ACC112 (cell line): ENCODE results near the gene HPS4.
"Not testable (repeated sequence)": the region's sequence is repeated elsewhere in the genome, so short reads cannot be mapped to it uniquely, and the experiment has no call there.

ENCODE experiments used
- H2AFZ ChIP-seq: fragments of 200-600 bp; sonication (generic); one replicate; pipeline ENCODE4 v1.6.0; 2017; ENCODE audit warnings: antibody characterized with exemption, low read length; ENCODE audit not compliant: unreplicated experiment
- H3K27ac ChIP-seq: fragments of 200-600 bp; sonication (generic); 2 replicates; pipeline ENCODE4 v1.5.1; 2014; ENCODE audit warnings: low read depth, mild to moderate bottlenecking, antibody characterized with exemption, low read length, moderate library complexity
- H3K27me3 ChIP-seq: fragments of 200-600 bp; sonication (generic); 2 replicates; pipeline ENCODE4 v1.6.1; 2014; ENCODE audit warnings: mild to moderate bottlenecking, antibody characterized with exemption, low read length, moderate library complexity, mixed read lengths; ENCODE audit not compliant: insufficient read depth
- H3K36me3 ChIP-seq: fragments of 200-600 bp; sonication (generic); 2 replicates; pipeline ENCODE4 v1.6.1; 2016; ENCODE audit warnings: mild to moderate bottlenecking, antibody characterized with exemption, low read length, moderate library complexity, mixed read lengths; ENCODE audit not compliant: insufficient read depth
- H3K4me1 ChIP-seq: fragments of 200-600 bp; sonication (generic); one replicate; pipeline ENCODE4 v1.6.1; 2016; ENCODE audit warnings: low read length, mixed read lengths; ENCODE audit not compliant: insufficient read depth, unreplicated experiment, control insufficient read depth
- H3K4me3 ChIP-seq: fragments of 200-600 bp; sonication (generic); 2 replicates; pipeline ENCODE4 v1.5.1; 2014; ENCODE audit warnings: mild to moderate bottlenecking, low read depth, low read length
- H3K79me2 ChIP-seq: fragments of 200-600 bp; sonication (generic); one replicate; pipeline ENCODE4 v1.6.0; 2016; ENCODE audit warnings: low read length; ENCODE audit not compliant: control insufficient read depth, unreplicated experiment, insufficient read depth

HPS4 gene

DNA sequence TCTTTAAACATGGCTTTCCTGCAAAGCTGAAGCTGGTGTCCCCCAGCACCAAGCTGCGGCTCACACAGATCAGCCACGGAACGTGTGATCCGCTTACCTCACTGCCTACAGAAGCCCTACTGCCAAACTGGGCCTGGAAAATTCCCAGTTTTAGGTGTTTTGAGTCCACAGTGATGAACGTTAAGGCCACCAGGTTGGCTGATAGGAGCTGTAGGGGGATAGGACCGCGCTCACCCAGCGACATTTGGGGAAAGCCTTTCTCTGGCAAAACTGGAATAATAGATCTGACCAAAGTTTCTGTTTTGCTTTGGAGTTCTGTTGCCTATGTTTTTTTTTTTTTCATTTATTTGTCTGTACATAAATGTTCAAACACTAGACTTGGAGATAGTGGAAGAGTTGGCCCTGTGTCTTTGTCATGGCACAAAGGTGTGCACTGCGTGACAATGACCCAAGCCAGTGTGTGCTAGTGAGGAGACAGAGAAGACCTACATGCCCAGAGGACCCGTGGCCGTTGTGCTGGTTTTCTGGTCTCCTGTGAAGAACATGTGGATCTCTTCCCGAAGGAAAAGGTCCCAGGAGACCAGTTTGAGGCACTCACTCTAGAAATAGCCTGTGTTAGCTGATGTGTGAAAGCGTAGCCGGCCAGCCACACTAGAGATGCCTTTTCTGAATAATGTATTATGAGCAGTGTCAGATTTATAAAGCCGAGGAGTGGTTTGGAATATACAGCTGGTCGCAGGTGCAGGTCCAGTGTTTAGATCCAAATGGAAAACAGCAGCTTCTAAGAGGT lies 39.5 kb downstream of the HPS4 start:
- Histone ChIP-seq H3K27ac (no peak overlapping the region), H3K36me3 (no peaks in the 10 kb centered on the region), H2AFZ (no peak overlapping the region), H3K4me1 (no peaks in the 10 kb centered on the region), H3K79me2 (no peaks in the 10 kb centered on the region), H3K4me3 (no peak overlapping the region), H3K27me3 (no peaks in the 10 kb centered on the region)

DNA sequence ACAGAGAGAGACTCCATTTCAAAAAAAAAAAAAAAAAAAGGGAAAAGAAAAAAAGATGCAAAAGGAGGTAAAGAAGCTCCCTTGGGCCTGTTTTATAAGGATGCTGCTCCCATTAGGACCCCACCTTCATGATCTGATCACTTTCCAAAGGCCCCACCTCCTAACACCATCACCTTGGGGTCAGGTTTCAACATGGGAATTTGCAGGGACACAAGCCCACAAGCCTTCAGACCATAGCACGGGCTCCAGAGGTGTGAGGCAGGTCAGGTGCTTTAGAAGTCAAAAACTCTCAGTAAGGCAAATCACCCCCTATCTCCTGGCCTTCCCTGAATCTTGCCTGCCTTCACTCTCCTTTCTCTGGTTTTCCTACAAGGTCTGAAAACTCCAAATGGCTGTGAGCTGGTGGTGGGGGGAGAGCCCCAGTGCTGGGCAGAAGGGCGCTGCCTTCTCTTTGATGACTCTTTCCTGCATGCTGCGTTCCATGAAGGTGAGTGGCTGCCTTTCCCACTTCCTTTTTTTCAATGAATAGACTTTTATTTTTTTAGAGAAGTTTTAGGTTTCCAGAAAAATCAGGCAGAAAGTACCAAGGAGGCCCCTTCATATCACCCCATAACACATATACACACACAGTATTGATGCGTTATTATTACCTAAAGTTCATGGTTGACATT lies 41.4 kb downstream of the HPS4 start:
- no peak overlapping the region for H3K27ac ChIP-seq
- no peaks in the 10 kb centered on the region for H3K79me2 ChIP-seq
- H3K27me3 ChIP-seq: no peaks in the 10 kb centered on the region
- H3K36me3 ChIP-seq: no peaks in the 10 kb centered on the region
- no peak overlapping the region for H2AFZ ChIP-seq
- H3K4me1 ChIP-seq: no peaks in the 10 kb centered on the region
- H3K4me3 ChIP-seq: no peak overlapping the region

DNA sequence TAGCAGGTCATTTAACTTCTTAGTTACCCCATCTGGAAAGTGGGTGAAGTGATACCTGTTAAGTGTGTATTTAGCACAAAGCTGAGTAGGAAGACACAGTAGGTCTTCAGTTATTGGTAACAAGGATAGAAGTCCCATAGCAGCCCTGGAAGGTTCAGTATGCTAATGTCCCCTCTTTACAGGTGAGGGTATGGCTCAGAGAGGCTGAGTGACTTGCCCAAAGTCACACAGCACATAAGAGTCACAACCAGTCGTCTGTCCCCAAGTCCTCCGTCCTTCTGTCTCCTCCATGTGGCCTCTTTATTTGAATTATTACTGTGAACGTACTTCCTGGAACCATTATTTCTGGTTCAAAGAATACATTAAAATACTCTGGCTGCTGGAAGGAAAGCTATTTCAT lies 44.0 kb downstream of the HPS4 start:
- no peak overlapping the region for H2AFZ ChIP-seq
- no peaks in the 10 kb centered on the region for H3K79me2 ChIP-seq
- H3K36me3 ChIP-seq: no peaks in the 10 kb centered on the region
- no peak overlapping the region for H3K27ac ChIP-seq
- no peak overlapping the region for H3K4me3 ChIP-seq
- no peaks in the 10 kb centered on the region for H3K4me1 ChIP-seq
- no peaks in the 10 kb centered on the region for H3K27me3 ChIP-seq

DNA sequence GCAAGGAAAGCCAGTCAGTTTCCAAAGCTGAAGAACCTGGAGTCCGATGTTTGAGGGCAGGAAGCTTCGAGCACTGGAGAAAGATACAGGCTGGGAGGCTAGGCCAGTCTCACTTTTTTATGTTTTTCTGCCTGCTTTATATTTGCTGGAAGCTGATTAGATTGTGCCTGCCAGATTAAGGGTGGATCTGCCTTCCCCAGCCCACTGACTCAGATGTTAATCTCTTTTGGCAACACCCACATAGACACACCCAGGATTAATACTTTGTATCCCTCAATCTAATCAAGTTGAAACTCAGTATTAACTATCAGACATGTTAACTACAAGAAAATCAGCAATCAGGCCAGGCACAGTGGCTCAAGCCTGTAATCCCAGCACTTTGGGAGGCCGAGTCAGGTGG lies 44.8 kb downstream of the HPS4 start:
- not testable (repeated sequence) for H3K36me3 ChIP-seq, H3K4me3 ChIP-seq, H2AFZ ChIP-seq, H3K4me1 ChIP-seq, H3K27me3 ChIP-seq, H3K79me2 ChIP-seq, H3K27ac ChIP-seq

DNA sequence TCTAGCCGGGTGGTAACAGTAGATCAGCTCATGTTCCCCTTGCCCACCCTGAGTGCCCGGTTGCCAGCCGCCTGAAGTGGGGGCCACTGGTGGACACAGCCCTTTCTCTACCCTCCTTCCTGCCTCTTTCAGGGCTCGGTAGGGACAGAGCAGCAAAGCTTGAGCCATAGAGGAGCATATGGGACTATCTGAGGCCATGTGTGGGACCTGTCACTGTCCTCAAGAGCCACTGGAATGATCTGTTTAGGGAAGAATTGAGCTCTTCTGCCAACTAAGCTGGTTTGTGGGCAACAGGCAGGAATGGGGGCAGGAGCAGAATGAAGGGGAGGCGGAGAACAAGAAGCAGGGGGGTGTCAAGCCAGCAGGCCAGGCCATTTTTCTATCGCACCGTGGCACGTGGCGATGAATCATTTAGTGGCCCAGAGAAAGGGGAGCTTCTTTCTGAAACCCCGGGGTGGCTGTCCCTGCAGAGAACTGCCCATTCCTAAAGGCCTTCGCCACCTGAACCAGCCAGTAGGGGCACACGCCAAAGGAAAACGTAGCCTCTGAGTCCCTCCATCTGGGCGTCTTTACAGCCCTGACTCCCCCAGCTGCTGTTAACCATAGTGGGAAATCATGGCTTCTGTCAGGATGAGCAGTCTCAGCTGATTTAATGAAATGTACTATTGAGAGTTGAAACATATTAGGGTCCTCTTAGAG lies 45.7 kb downstream of the HPS4 start:
- Histone ChIP-seq H3K36me3 (no peaks in the 10 kb centered on the region), H2AFZ (no peak overlapping the region), H3K27ac (no peak overlapping the region), H3K27me3 (no peaks in the 10 kb centered on the region), H3K4me1 (no peaks in the 10 kb centered on the region), H3K4me3 (no peak overlapping the region), H3K79me2 (no peaks in the 10 kb centered on the region)

DNA sequence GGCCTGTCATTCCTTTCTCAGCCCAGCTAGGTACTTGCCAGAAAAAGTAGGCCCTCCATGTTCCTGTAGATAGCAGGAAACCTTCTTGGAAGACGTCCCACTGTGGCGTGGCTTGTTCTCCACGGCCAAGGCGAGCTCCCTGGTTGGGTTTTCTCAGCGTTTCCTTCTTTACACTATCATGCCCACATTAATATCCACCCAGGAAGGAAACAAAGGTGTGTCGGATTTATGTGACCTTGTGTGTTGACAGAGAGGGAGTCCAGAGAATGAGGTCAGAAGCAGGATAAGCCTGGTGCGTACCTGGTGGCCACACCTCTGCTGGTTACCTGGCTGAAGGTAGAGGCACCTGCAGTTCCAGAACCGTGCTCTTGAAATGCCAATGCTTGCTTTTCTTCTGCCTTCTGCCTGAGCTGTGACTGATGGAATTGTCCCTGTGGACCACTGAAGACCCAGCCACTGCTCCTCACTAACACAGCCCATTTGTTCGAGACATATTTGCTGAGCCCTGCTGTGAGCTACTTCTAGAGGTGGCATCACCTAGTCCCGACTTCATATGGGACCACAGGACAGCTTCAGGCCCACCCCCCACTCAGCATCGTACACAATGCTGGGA lies 46.6 kb downstream of the HPS4 start:
- no peak overlapping the region for H3K4me3 ChIP-seq
- H3K36me3 ChIP-seq: no peaks in the 10 kb centered on the region
- no peak overlapping the region for H3K27ac ChIP-seq
- H3K4me1 ChIP-seq: no peaks in the 10 kb centered on the region
- H2AFZ ChIP-seq: no peak overlapping the region
- H3K79me2 ChIP-seq: no peaks in the 10 kb centered on the region
- no peaks in the 10 kb centered on the region for H3K27me3 ChIP-seq

DNA sequence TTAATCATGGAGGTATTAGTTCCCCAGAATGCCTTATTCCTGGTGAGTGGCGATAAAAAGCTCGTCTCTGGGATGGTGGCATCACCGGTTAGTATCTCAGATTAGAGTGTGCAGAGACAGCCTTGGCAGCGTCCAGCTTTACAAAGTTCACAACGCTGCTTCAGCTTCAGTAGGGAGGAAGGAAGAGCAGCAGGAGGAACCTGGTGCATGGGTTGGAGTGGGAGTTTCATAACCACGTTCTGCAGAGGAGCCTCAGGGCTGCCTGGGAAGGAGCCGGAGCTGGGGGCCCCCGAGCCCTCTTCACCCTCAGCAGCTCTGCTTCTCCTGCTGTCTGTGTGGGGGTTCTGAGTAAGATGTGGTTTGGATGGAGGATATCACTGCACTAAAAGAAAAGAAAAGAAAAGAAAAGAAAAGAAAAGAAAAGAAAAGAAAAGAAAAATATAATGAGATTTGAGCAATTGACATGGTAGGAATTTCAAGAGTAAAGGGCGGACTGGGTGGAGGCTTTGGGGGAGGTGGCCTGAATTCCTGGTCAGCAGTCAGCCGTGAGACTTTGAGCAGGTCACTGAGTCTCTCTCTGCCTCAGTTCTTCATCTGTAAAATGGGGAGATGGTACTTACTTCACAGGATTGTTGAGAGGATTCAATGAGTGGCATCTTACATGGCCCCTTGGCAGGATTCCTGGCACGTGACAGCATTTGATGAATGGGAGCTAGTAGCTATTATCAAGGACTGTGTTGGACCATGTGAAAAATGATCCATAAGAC lies 48.1 kb downstream of the HPS4 start:
- H3K27ac ChIP-seq: no peak overlapping the region
- H3K79me2 ChIP-seq: no peaks in the 10 kb centered on the region
- no peaks in the 10 kb centered on the region for H3K27me3 ChIP-seq
- H3K4me3 ChIP-seq: no peak overlapping the region
- H3K4me1 ChIP-seq: peaks cover 4% of the 10 kb centered on the region
- H3K36me3 ChIP-seq: no peaks in the 10 kb centered on the region
- no peak overlapping the region for H2AFZ ChIP-seq

DNA sequence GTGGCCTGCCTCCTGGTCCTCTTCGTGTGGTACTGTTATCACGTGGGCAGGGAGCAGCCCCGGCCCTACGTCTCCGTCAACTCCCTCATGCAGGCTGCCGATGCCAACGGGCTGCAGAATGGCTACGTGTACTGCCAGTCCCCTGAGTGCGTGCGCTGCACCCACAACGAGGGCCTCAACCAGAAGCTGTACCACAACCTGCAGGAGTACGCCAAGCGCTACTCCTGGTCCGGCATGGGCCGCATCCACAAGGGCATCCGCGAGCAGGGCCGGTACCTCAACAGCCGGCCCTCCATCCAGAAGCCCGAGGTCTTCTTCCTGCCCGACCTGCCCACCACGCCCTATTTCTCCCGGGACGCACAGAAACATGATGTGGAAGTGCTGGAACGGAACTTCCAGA lies 49.8 kb downstream of the HPS4 start:
- H3K79me2 ChIP-seq: no peaks in the 10 kb centered on the region
- H3K4me3 ChIP-seq: no peak overlapping the region

DNA sequence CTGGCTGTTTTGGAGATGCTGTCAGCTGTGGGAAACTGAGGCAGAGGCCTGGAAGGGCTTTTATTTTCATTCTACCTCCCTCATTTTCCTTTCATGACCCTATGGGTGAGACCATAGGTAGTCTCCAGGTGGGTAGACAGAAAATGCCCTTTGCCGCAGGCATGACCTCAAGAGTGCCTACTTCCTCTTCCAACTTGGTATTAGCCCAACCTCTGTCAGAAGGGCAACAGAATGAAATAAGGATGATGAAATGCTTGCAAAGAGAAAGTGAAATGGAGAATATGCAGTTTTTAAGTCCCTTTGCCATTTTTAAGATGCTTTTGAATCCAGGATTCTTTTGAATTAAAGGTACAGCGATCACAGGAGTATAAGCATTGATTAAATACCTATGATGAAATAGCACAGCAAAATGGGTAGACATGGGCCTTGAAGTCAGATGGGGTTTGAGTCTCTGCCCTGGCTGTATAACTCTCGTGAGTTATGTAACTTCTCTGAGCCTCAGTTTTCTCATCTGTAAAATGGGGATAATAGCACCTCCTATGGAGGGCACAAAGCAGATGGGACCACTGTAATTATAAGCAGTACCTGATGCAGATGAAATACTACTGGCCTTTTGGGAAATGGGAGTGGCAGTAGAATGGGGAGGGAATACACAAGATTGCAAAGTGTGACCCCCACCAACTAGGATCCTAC lies 50.8 kb downstream of the HPS4 start:
- no peak overlapping the region for H3K4me3 ChIP-seq
- no peaks in the 10 kb centered on the region for H3K79me2 ChIP-seq
- no peak overlapping the region for H3K27ac ChIP-seq
- H3K27me3 ChIP-seq: no peaks in the 10 kb centered on the region
- peaks cover 4% of the 10 kb centered on the region for H3K4me1 ChIP-seq
- no peak overlapping the region for H2AFZ ChIP-seq
- H3K36me3 ChIP-seq: no peaks in the 10 kb centered on the region

More for the DNA sequence above, 49.8 kb downstream of the HPS4 start:
- H3K27ac ChIP-seq: no peak overlapping the region
- H3K4me1 ChIP-seq: peaks cover 4% of the 10 kb centered on the region
- no peaks in the 10 kb centered on the region for H3K36me3 ChIP-seq
- no peak overlapping the region for H2AFZ ChIP-seq
- H3K27me3 ChIP-seq: no peaks in the 10 kb centered on the region
